Measurements from ENCODE around the gene RGCC.

The RGCC gene

GRCh38 chr13:41515491-41516139 is 58.3 kb downstream of the RGCC start:
- DNase-seq (ENCODE audit: low read depth in 2 of 2) = no peak

GRCh38 chr13:41516166-41516565 is 58.8 kb downstream of the RGCC start:
- DNase-seq (ENCODE audit: low read depth in 2 of 2) = no peak

GRCh38 chr13:41516760-41517159 is 59.4 kb downstream of the RGCC start:
- no peak for DNase-seq (ENCODE audit: low read depth in 2 of 2)

- no peak for DNase-seq (ENCODE audit: low read depth in 2 of 2)
These were observed 62.8 kb downstream of the RGCC start for GRCh38 chr13:41520016-41520659.

All from stimulated activated CD4-positive, alpha-beta T cell treated with anti-CD3 and anti-CD28 coated beads, Interleukin-12 subunit alpha, Interleukin-12 subunit beta, amount 100 ng/mL, for 24 hours (primary cell).